Measurements from ENCODE around the gene SAMD4B.
"Not testable (repeated sequence)": the region's sequence is repeated elsewhere in the genome, so short reads cannot be mapped to it uniquely, and the experiment has no call there.

The SAMD4B gene

DNA sequence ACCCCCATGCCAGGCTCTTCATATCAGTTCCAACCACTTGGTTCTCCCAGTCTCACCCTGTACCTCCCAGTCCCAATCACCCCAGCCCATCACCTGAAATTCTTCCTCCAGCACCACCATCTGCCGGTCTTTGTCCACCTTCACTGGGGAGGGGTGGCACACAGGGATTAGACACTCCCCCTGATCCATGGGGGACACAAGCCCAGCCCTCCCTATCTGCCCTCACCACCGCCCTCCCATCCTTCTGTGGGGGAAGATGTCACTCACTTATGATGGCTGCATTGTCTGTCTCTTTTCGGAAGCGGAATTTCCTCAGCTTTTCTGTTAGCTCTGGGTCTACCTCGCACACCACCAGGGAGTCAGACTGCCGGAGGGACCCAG lies 7.1 kb upstream of the SAMD4B start:
- no peak for TF ChIP-seq ZNF274 (IDR thresholded peaks at IDR 0.05; ENCODE audit: low read depth, low read length)
- H3K4me3 ChIP-seq (ENCODE audit: low read length) = peak overlapping the region; percentile 71; the same call in 1 of the 2 replicates

DNA sequence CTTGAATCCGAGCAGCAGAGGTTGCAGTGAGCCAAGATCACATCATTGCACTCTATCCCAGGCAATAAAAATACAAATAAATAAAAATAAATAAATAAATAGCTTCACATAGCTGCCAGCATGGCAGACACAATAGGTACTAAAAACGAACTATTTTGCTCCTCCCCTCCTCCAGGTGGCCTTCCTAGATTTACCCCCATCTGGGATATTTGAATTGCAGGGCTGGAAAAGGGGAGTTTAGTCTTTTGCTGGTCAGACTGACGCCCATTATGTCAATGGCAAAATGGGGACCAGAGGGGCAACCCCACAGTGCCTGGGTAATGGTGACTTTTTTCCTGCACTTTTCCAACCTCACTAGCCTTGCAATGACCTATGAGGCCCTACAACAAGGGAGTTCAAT lies 5.7 kb upstream of the SAMD4B start:
- H3K4me3 ChIP-seq (ENCODE audit: low read length) = no peak overlapping the region
- no peak for TF ChIP-seq ZNF274 (IDR thresholded peaks at IDR 0.05; ENCODE audit: low read depth, low read length)

DNA sequence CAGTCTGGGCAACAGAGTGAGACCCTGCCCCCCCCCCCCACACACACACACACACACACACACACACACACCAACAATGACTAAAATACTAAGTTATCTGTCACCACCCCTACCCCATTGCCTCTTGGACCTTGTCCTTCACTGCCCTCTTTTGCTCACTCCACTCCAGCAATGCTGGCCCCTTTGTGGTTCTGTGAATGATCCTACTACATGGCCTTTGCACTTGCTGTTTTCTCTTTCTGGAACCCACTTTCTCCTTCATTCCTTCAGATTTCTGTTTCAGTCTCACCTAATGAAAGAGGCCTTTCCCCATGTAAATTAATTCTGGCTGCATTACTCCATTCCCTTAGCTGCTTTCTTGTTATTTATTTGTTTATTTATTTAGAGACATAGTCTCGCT lies 2.5 kb upstream of the SAMD4B start:
- no peak overlapping the region for H3K4me3 ChIP-seq (ENCODE audit: low read length)
- no peak for TF ChIP-seq ZNF274 (IDR thresholded peaks at IDR 0.05; ENCODE audit: low read depth, low read length)

DNA sequence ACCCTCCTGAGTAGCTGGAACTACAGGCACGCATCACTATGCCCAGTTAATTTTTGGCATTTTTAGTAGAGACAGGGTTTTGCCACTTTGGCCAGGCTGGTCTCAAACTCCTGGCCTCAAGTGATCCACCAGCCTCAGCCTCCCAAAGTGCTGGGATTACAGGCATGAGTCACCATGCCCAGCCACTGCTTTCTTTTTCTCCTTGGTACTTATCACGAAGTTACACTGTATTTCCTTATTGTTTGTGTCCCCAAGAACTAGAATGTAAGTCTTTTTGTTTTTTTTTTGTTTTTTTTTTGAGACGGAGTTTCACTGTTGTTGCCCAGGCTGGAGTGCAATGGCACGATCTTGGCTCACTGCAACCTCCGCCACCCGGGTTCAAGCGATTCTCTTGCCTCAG lies 2.1 kb upstream of the SAMD4B start:
- not testable (repeated sequence) for H3K4me3 ChIP-seq (ENCODE audit: low read length)

DNA sequence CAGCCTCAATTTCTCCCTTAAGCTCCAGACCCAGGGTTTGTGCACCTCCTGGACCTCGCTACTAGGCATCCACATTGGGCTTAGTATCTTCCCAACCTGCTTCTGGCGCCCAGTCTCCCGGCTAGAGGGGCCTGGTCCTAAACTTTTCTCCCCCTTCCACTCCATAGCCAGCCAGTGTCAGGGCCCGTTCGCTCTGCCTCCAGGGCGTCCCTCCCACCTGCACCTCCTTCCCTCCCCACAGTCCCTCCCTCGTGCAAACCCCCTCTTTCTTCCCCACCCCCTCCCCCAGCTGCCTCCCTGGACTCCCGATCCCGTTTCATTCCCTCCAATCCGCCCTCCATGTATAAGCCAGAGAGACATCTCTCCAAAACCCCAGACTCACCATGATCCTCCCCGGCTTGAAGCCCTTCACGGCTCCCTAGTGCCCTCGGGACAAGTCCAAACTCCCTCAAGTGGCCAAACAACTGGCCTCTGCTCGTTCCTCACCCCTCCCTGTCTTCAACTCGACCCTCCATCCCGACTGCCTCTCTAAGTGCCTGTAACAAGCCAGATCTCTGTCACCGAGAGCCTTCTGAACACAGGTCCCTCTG lies 997 bp upstream of the SAMD4B start:
- no peak for TF ChIP-seq ZNF274 (IDR thresholded peaks at IDR 0.05; ENCODE audit: low read depth, low read length)
- peak overlapping the region; percentile 84 for H3K4me3 ChIP-seq (ENCODE audit: low read length)

DNA sequence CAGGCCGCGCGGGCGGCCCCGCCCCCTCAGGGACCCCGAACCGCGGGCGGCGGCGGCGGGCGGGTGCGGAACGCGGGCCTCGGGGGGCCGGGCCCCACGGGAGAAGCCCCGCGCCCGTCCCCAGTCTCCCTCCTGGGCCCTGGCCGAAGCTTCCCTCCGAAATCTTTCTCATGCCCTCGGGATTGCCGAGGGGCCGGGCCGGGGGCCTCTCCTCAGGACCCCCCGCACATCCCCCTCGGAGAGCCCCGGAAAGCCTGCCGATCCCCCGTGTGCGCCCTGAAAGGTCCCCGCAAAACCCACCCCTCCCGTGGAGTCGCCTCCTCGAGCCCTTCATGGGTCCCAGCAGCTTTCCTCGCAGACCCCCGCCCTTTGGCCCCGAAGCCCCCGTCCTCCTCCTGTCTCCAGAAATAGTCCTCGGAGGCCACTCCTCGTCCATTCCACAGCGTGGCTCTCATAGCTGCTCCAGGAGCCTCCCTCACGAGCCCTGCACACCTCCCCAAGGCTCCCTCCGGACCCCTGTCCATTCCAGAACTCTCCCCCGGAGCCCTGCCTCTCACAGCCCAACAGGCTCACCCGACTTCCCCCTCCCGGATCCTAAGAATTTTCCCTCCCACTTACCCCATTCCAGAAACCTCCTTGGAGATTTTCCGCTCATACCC lies 555 bp downstream of the SAMD4B start:
- peak overlapping the region; percentile 92 for H3K4me3 ChIP-seq (ENCODE audit: low read length)
- TF ChIP-seq ZNF274 (IDR thresholded peaks at IDR 0.05; ENCODE audit: low read depth, low read length) = no peak

DNA sequence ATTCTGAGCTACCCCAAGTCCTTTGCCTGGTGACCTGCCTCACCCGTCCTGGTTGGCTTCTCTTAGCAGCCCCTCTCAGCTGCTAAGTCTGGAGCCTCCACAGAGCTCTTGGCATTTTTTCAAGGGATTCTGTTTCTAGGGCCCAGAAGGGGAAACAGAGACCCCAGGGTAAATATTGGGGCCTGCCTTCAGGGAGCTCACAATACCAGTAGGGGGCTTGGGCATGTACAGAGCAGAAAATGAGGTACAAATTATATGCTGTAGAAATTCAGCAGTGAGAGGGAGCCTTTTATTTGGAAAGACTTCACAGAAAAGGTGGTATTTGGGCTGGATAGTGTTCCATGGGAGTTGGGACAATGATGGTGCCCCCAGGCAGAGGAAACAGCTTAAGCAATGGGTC lies 3.7 kb downstream of the SAMD4B start:
- H3K4me3 ChIP-seq (ENCODE audit: low read length) = no peak overlapping the region
- TF ChIP-seq ZNF274 (IDR thresholded peaks at IDR 0.05; ENCODE audit: low read depth, low read length) = no peak

DNA sequence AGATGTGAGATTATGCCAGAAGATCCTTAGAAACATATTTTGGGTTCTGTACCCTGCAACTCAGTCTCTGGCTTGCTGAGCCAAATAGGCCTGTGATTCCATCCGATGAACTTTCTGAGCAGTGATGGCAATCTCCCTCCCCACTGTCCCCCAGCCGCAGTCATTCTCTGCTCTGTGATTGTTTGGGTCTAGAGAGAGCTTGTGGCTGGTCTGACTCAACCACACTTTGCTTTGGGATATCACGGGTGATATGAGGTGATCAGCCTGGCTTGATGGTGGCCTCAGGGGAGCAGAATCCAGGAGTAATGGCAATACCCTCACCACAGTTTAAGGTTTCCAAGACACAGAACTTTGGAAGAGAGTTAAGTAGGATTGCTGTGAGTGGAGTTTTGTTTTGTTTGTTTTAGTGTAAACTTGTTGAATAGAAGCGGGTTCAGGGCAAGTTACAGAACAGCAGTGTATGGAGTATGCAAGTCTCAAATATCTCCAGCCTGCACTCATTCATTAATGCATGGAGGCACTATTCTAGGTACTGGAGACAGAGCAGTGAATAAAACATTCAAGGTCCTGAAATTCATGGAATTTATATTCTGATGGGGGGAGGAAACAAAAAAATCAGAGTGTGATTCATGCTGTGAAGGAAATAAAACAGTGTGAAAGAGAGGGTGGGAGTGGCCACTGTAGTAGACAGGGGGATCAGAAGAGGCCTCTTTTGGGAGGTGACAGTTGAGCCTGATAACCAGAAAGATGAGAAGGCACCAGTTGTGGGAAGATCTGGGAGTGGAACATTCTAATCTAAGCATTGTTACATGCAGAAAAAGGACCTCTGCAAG lies 5.3 kb downstream of the SAMD4B start:
- no peak for TF ChIP-seq ZNF274 (IDR thresholded peaks at IDR 0.05; ENCODE audit: low read depth, low read length)
- no peak overlapping the region for H3K4me3 ChIP-seq (ENCODE audit: low read length)

DNA sequence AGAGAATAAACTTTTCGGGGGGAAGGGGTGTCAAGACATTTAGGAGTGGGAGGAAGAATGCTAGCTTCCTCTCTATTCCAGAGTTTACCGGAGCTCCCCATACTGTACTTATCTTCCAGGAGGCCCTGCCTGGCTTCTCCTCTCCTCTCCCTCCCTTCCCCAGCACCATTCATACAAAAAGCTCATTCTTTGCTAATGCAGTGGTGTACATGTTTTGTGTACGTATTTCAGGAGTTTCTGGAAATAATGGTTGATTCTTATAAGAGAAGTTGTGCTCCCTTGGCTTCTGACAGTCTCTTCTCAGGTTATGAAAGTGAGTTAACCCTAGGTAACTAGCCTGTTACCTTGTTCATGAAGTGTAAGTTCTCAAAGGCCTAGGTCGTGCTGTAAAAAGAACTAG lies 7.1 kb downstream of the SAMD4B start:
- no peak overlapping the region for H3K4me3 ChIP-seq (ENCODE audit: low read length)
- TF ChIP-seq ZNF274 (IDR thresholded peaks at IDR 0.05; ENCODE audit: low read depth, low read length) = no peak

DNA sequence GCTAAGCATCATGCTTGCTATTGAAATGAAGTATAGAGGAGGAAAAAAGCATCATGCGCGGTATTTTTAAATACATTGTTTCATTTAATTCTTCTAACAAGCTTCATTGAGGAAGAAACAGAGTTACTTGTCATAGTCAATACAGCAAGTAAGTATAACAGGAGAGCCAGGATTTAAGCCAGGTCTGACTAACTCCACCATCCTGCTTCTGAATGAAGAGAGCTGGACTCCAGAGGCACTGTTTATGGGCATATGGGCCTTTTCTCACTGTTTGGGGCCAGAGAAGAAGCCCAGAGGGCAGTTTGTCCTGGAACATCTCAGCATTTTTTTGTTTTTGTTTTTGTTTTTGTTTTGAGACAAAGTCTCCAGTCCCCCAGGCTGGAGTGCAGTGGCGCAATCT lies 7.9 kb downstream of the SAMD4B start:
- no peak for TF ChIP-seq ZNF274 (IDR thresholded peaks at IDR 0.05; ENCODE audit: low read depth, low read length)
- no peak overlapping the region for H3K4me3 ChIP-seq (ENCODE audit: low read length)

DNA sequence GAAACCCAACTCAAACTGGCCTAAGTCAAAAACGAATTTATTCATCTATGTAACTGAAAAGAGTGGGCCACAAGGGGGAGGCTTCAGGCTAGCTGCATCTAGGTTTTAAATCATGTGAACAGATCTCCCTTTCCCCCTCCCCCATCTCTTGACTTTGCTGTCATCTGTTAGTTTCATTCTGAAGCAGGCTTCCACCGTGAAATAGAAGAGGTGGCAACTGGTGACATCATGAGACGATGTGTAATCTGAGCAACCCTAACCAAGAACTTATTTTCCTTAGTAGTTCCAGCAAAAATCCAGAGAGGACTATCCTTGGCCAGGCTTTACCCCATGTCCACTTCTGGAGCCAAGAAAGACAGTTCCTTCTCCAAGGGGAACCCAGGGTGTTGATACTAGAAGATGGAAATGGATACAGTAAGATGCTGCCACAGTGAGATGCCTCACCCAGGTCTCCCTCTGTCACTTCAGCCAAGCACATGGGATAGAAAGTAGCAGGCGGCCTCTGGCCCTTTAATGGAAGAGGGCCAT lies 9.4 kb downstream of the SAMD4B start:
- no peak for TF ChIP-seq ZNF274 (IDR thresholded peaks at IDR 0.05; ENCODE audit: low read depth, low read length)
- H3K4me3 ChIP-seq (ENCODE audit: low read length) = no peak overlapping the region

DNA sequence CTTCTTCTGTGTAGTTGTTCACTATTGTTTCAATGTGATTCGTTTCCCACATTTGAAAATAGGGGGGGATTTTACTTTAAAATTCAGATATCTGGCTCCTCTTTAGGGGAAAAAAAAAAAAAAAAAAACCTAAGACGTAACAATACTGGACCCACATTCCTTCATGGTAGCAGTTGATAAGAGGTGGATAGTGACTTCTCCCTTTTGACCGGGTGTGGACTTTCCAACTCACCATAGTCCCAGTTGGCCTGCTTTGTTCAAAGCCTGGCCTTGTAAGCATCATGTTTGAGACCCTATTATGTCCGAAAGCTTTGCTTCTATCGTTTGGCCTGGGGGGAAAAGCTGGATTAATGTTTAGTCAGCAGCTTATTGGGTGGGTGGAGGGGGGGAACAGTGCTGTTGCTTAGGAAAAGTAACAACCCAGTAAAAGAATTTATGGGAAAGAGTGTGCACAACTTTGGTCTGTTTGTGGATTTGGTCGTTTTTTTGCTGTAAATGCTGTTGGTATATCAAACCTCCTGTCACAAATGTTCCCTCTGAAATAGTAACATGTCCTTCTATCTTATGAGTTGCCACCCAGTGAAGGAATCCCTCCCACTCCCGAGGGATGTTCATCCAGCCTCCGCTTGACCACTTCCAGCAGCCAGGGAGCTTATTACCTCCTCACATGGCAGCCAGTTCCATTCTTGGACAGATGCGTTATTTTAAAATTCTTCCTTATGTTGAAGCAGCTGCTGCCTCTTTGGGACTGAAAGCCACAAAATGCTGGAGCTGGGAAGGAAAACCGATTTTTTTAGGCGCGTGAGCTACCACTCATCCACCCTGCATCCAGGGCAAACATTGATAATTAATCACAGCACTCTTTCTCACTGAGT lies 10.4 kb downstream of the SAMD4B start:
- no peak for TF ChIP-seq ZNF274 (IDR thresholded peaks at IDR 0.05; ENCODE audit: low read depth, low read length)
- no peak overlapping the region for H3K4me3 ChIP-seq (ENCODE audit: low read length)

DNA sequence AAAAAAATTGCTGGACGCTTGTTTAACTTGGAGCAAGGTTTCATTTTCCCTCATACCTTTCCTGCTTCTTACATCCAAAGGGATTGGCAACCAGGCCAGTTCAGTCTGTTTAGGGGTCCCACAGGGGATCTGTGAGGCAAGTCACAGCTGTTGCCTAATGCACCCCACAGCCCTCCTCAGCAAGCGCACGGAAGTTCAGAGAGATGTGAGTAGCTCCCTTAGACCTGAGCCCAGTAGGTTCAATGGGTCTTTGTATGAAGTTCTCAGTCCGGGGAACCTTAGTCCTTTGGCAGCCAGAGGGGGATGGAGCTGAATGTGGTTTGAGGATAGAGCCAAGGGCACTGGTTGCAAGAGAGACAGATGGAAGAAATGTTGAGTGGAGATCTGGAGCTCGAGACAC lies 13.0 kb downstream of the SAMD4B start:
- no peak for TF ChIP-seq ZNF274 (IDR thresholded peaks at IDR 0.05; ENCODE audit: low read depth, low read length)
- H3K4me3 ChIP-seq (ENCODE audit: low read length) = no peak overlapping the region

DNA sequence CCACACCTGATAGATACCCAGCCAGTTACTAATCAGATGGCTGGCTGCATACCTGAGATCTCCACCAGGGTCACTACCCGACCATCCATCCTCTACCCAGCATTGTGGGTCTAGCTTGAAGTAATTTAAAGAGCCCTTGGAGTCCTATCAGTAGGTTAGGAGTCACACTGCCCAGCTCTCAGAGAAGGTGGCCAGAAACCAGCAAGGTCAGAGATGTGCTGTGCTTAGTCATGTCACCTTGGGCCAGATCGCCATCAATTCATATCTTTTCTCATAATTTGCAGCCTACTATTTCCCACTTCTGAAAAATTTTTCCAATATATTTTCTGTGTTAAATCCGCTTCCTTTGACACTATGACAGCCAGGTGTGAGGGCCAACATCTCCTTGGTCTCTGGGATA lies 13.9 kb downstream of the SAMD4B start:
- no peak for TF ChIP-seq ZNF274 (IDR thresholded peaks at IDR 0.05; ENCODE audit: low read depth, low read length)
- H3K4me3 ChIP-seq (ENCODE audit: low read length) = no peak overlapping the region

All from GM08714 (cell line).